CD4-positive, alpha-beta memory T cell (primary cell): ENCODE results near the gene MT1F. TPM values are rescaled to one million over a fixed set of nuclear protein-coding genes. Genes with fewer than 3 reads are reported as not detected.

Experiments used
- CTCF ChIA-PET: fragments of 350-600 bp; sonication (Branson Sonifier 250); formaldehyde crosslinking; loops from one replicate; lab custom pipeline; 2021; ENCODE audit warnings: inconsistent platforms; ENCODE audit not compliant: partially characterized antibody; lab: Charles Lee
- POLR2A ChIA-PET: fragments of 350-600 bp; sonication (Branson Sonifier 250); formaldehyde crosslinking; loops from one replicate; lab custom pipeline; 2021; ENCODE audit not compliant: partially characterized antibody; lab: Charles Lee
- DNase-seq, 5 donors: peaks; one replicate each; pipeline versions ENCODE4 v3.0.0 to v3.0.0-alpha.2; 2020 to 2022; ENCODE audit warnings: mixed read lengths in 1 of 5
- H3K27ac ChIP-seq: one replicate; pipeline ENCODE4 v1.7.0; 2013; ENCODE audit warnings: low read depth, low read length
- H3K27me3 ChIP-seq: 2 replicates; pipeline ENCODE4 v1.7.0; 2013; ENCODE audit warnings: mild to moderate bottlenecking, low read length, moderate library complexity; ENCODE audit not compliant: insufficient read depth
- H3K36me3 ChIP-seq: 2 replicates; pipeline ENCODE4 v1.7.0; 2013; ENCODE audit warnings: mild to moderate bottlenecking, low read length, moderate library complexity; ENCODE audit not compliant: insufficient read depth
- H3K4me1 ChIP-seq: 2 replicates; pipeline ENCODE4 v1.7.0; 2013; ENCODE audit warnings: mild to moderate bottlenecking, low read length, moderate library complexity; ENCODE audit not compliant: insufficient read depth
- H3K4me3 ChIP-seq, 2 donors: one replicate each; pipeline ENCODE4 v1.7.0; 2013; ENCODE audit warnings: low read length in 2 of 2, mild to moderate bottlenecking in 1 of 2
- H3K9me3 ChIP-seq, 2 donors: one replicate each; pipeline ENCODE4 v1.7.0; 2013; ENCODE audit warnings: low read length in 2 of 2, control low read depth in 1 of 2; ENCODE audit not compliant: control insufficient read depth in 1 of 2
- H3K27ac Mint-ChIP-seq, 7 donors: one replicate each; pipeline ENCODE4 v1.8.0; 2020 to 2021; ENCODE audit warnings: mixed read lengths in 7 of 7, mild to moderate bottlenecking in 6 of 7, inconsistent platforms in 3 of 7, moderate library complexity in 3 of 7
- H3K27me3 Mint-ChIP-seq, 2 donors: one replicate each; pipeline ENCODE4 v1.8.0; 2020 to 2021; ENCODE audit warnings: mixed read lengths in 2 of 2
- H3K36me3 Mint-ChIP-seq, 2 donors: one replicate each; pipeline ENCODE4 v1.8.0; 2020 to 2021; ENCODE audit warnings: mixed read lengths in 2 of 2, inconsistent platforms in 1 of 2, mild to moderate bottlenecking in 1 of 2
- H3K4me1 Mint-ChIP-seq, 4 donors: one replicate each; pipeline ENCODE4 v1.8.0; 2020 to 2021; ENCODE audit warnings: mixed read lengths in 4 of 4, mild to moderate bottlenecking in 1 of 4
- H3K4me3 Mint-ChIP-seq, 8 donors: one replicate each; pipeline ENCODE4 v1.8.0; 2020 to 2021; ENCODE audit warnings: mixed read lengths in 8 of 8, mild to moderate bottlenecking in 7 of 8, moderate library complexity in 6 of 8, inconsistent platforms in 3 of 8
- H3K9me3 Mint-ChIP-seq, 8 donors: one replicate each; pipeline ENCODE4 v1.8.0; 2020 to 2021; ENCODE audit warnings: mixed read lengths in 8 of 8, mild to moderate bottlenecking in 5 of 8, inconsistent platforms in 3 of 8, moderate library complexity in 1 of 8
- intact Hi-C: fragments of 100-400 bp; cut with micrococcal nuclease; formaldehyde crosslinking; loops from one replicate; pipeline ENCODE4 v1.15.1; 2023
- polyA plus RNA-seq, 2 donors: library from polyadenylated mRNA; unstranded; fragments of 300-500 nt; fragmentation: Illumina TruSeq; gene quantifications; one replicate each; pipeline ENCODE4 v1.2.3, GENCODE V29; 2021
- total RNA-seq, 2 experiments: library from RNA; stranded (reverse); gene quantifications; one replicate each; pipeline ENCODE4 v1.2.3, GENCODE V29; 2021

The MT1F gene
- total and polyA plus RNA-seq, 4 experiments from 2014 or later = 8.3 to 28.9 (median 12.5) TPM

DNA sequence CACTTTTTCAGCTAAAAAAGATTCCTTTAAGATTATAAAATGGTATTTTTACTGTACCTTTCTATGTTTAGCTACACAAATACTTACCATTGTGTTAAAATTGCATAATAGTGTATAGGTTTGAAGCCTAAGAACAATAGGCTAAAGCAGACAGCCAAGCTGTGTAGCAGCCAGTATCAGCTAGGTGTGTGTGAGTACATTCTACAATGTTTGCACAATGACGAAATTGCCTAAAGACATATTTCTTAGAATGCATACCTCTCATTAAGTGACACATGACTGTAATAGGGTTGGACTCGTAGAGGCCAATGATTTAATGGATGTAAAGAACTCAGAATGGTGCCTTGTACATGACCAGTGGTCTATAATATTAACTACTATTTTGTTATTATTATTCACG is 7.9 kb upstream of the MT1F start:
- Histone ChIP-seq H3K27ac (no peak overlapping the region), H3K36me3 (no peaks in the 10 kb centered on the region), H3K4me3 (no peak overlapping the region), H3K9me3 (no peaks in the 10 kb centered on the region), H3K4me1 (no peaks in the 10 kb centered on the region), H3K27me3 (no peaks in the 10 kb centered on the region)
- intact Hi-C loops = no loop called here
- Mint-ChIP-seq H3K27me3 (peaks cover 9 to 15% of the 10 kb centered on the region in 2 donors), H3K4me3 (no peak overlapping the region), H3K4me1 (peaks cover 0 to 1% (median 0%) of the 10 kb centered on the region in 4 donors), H3K27ac (no peak overlapping the region), H3K9me3 (no peaks in the 10 kb centered on the region), H3K36me3 (no peaks in the 10 kb centered on the region)
- POLR2A ChIA-PET = no interaction called here
- CTCF ChIA-PET = interaction anchor here (1.3 kb wide), 1 partner anchor 73 kb away, joined by 5 read pairs; no protein-coding TSS in a partner anchor
- DNase-seq = no peak

DNA sequence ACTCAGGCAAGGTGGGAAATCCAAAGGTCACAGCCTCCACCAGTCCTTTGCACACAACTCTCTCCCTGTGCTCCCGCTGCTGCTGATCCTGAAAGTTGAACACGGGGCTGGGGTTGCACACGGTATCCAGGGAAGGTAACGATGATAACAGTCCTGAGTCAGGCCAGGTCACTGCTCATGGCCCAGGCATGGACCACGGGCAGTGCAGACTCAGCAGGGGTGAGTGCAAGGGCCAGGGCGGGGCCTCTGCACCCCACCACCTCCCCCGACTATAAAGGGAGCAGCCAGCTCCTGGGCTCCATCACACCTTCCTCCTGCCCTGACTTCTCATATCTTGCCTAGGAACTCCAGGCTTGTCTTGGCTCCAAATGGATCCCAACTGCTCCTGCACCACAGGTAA is 6.2 kb upstream of the MT1F start, which contains the start of gene MT1B:
MT1B (plus strand) TSS at position 301 of the 400 bp plus-strand sequence; CDS start at position 369, 68 bp downstream.
- Histone ChIP-seq H3K27me3 (no peaks in the 10 kb centered on the region), H3K4me3 (no peak within 1 kb of the TSS), H3K27ac (no peak within 1 kb of the TSS), H3K9me3 (no peaks in the 10 kb centered on the region), H3K4me1 (no peaks in the 10 kb centered on the region), H3K36me3 (no peaks in the 10 kb centered on the region)
- H3K27me3 Mint-ChIP-seq = peaks cover 9 to 15% of the 10 kb centered on the region in 2 donors
- DNase-seq = no peak
- ChIA-PET POLR2A (no interaction called here), CTCF (no interaction called here)
- H3K4me3 Mint-ChIP-seq = no peak within 1 kb of the TSS
- no peaks in the 10 kb centered on the region for H3K4me1 Mint-ChIP-seq
- no peaks in the 10 kb centered on the region for H3K36me3 Mint-ChIP-seq
- intact Hi-C loops = no loop called here
- H3K27ac Mint-ChIP-seq = no peak within 1 kb of the TSS
- H3K9me3 Mint-ChIP-seq = no peaks in the 10 kb centered on the region

DNA sequence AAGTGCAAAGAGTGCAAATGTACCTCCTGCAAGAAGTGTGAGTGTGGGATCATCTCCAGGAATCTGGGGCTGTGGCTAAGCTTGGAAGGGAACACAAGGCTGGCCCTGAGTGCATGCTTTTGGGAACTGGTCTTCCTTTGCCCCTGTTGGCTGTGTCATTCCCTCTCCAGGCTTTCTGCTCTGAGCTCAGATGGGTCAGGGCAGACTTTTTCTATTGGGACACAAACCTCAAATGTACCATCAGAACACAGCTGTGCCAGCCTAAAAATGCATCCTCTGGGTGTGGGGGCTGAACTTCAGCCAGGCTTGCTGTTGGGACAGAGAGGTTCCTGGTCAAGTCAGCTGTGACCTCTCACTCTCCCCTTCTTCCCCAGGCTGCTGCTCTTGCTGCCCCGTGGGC is 5.2 kb upstream of the MT1F start:
- no peaks in the 10 kb centered on the region for H3K36me3 Mint-ChIP-seq
- no peak for DNase-seq
- peaks cover 9 to 12% of the 10 kb centered on the region in 2 donors for H3K27me3 Mint-ChIP-seq
- Histone ChIP-seq H3K36me3 (no peaks in the 10 kb centered on the region), H3K27ac (no peak overlapping the region), H3K27me3 (no peaks in the 10 kb centered on the region), H3K9me3 (no peaks in the 10 kb centered on the region), H3K4me3 (no peak overlapping the region), H3K4me1 (no peaks in the 10 kb centered on the region)
- POLR2A ChIA-PET = no interaction called here
- H3K27ac Mint-ChIP-seq = no peak overlapping the region
- no peaks in the 10 kb centered on the region for H3K9me3 Mint-ChIP-seq
- peaks cover 2 to 8% (median 3%) of the 10 kb centered on the region in 4 donors for H3K4me1 Mint-ChIP-seq
- H3K4me3 Mint-ChIP-seq = no peak overlapping the region
- intact Hi-C loops = no loop called here
- CTCF ChIA-PET = interaction anchor here (1.9 kb wide), 1 partner anchor 9 kb away, joined by 4 read pairs; no protein-coding TSS in a partner anchor

DNA sequence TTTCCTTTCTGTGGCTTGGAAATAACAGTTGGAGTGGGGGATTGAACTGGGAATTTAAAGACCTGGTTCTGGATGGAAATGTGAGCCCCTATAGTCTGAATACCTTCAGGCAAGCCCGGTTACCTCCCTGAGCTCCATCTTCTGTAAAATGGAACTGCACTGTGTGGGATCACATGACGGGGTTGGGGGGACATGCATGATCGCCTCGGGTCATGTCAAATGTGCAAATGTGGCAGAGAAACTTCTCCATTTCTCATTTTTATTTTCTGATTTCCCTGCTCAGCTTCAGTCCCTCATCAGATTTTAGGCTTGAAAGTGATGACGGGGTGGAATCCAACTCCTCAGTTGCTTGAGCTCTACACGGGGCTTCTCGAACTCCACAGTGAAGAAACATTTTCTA is 4.5 kb upstream of the MT1F start:
- CTCF ChIA-PET = interaction anchor here (1.9 kb wide), 1 partner anchor 10 kb away, joined by 4 read pairs; no protein-coding TSS in a partner anchor

DNA sequence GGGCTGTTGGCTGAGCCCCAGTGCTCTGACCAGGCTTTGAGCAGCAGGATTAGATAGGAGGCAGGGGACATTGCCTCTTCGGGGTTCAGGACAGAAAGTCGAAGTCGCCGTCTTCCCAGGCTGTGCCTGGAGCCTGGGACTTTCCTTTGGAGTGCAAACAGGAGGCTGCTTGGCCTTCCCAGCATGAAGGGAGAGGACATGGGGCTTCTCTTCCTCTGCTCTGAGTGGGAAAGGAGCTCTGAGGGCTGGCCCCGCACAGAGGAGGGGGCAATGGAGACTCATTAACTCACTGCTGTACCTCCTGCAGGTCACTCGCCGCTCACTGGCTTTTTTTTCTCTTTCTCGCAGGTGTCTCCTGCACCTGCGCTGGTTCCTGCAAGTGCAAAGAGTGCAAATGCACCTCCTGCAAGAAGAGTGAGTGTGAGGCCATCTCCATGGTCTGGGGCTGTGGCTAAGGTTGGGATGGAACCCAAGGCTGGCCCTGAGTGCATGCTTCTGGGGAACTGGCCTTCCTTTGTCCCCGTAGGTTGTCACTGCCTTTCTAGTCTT is 642 bp downstream of the MT1F start:
- CTCF ChIA-PET = interaction anchor here (1.4 kb wide), 1 partner anchor 44 kb away, joined by 3 read pairs; no protein-coding TSS in a partner anchor
- peaks cover under 1 to 2% of the 10 kb centered on the region in 2 donors for H3K27me3 Mint-ChIP-seq

More for the DNA sequence above, 4.5 kb upstream of the MT1F start:
- no peak overlapping the region for H3K4me3 ChIP-seq
- DNase-seq = no peak
- Mint-ChIP-seq H3K27ac (no peak overlapping the region), H3K9me3 (no peaks in the 10 kb centered on the region), H3K4me3 (no peak overlapping the region), H3K36me3 (peaks cover 0 to 3% of the 10 kb centered on the region in 2 donors), H3K27me3 (peaks cover 9 to 12% of the 10 kb centered on the region in 2 donors), H3K4me1 (peaks cover 5 to 13% (median 7%) of the 10 kb centered on the region in 4 donors)
- intact Hi-C loops = no loop called here
- H3K27me3 ChIP-seq = no peaks in the 10 kb centered on the region
- H3K27ac ChIP-seq = no peak overlapping the region
- POLR2A ChIA-PET = no interaction called here
- H3K4me1 ChIP-seq = peaks cover 3% of the 10 kb centered on the region
- no peaks in the 10 kb centered on the region for H3K9me3 ChIP-seq
- H3K36me3 ChIP-seq = no peaks in the 10 kb centered on the region

DNA sequence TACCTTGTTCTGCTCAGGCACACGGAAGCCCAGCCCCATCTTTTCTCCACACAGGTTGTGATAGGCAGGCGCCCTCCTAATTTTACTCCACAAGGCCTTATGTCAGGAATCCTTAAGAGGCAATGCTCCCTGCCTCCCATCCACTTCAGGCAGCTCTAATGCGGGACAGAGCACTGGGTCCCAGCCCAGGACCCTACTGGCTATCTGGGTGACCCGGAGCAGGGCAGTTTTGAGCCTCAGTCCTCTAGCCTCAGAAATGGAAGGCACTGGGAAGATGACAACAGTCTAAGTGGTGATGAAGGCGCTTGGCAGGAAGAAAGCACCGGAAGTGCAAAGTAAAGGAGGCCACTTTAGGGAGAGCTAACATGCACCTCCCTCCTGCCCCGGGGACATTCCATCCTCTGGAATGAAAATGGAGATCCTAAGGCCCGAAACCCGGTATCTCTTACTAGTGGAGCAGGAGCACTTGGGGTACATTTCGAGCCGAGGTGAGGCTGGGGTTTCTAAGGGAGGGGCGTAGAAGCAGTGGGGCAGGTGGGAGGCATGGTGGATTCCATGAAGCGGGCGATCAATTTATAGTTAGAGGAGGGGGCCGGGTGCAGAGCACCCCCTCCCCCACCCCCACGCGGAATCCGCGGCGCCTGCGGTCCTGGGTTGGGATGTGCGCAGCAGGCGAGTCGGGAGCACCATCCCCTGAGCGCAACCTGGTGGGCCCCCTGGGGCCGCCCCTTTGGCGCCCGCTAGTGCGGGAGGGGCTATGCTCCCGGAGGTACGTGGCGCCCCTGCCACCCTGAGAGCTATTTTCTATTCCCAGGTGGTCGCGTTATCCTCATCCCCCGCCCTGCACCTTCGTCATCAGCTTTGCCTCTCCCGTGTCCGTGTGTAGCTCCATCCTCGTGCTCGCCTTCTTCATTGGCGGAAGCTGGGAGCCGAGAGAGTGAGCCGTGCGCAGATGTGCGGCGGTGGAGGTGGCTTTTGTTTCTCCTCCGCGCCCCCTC is 4.9 kb downstream of the MT1F start:
- Mint-ChIP-seq H3K4me3 (peak overlapping the region; percentile 84 to 90 (median 87)), H3K27me3 (peaks cover 5 to 10% of the 10 kb centered on the region in 2 donors), H3K9me3 (no peaks in the 10 kb centered on the region), H3K36me3 (peaks cover 2 to 5% of the 10 kb centered on the region in 2 donors), H3K27ac (peak overlapping the region; percentile 49 to 95 (median 84)), H3K4me1 (peaks cover 20 to 35% (median 28%) of the 10 kb centered on the region in 4 donors)
- H3K4me3 ChIP-seq = peak overlapping the region; percentile 23 to 43
- H3K27ac ChIP-seq = no peak overlapping the region
- no peaks in the 10 kb centered on the region for H3K9me3 ChIP-seq
- no peaks in the 10 kb centered on the region for H3K36me3 ChIP-seq
- H3K4me1 ChIP-seq = peaks cover 26% of the 10 kb centered on the region
- ChIA-PET CTCF (interaction anchor here (1.1 to 2.4 kb wide), 2 partner anchors 13 to 39 kb away, joined by 3 to 5 read pairs; no protein-coding TSS in a partner anchor), POLR2A (interaction anchor here (0.9 to 2.1 kb wide), 5 partner anchors 14 to 54 kb away, joined by 3 to 10 read pairs (median 3); partner anchors contain the start of genes MT1X and MT2A)
- H3K27me3 ChIP-seq = peaks cover 7% of the 10 kb centered on the region
- DNase-seq = peak in 2 of 5 donors; percentile 18 to 23
- intact Hi-C loops = loop anchor here (2.0 kb wide), 1 partner anchor 20 kb away; the partner anchor contains the start of gene MT1X

More for the DNA sequence above, 642 bp downstream of the MT1F start:
- POLR2A ChIA-PET = interaction anchor here (0.8 to 1.2 kb wide), 3 partner anchors 15 to 24 kb away, joined by 3 to 8 read pairs (median 4); partner anchors contain the start of gene MT1X
- Histone ChIP-seq H3K36me3 (no peaks in the 10 kb centered on the region), H3K9me3 (no peaks in the 10 kb centered on the region), H3K27me3 (no peaks in the 10 kb centered on the region), H3K27ac (peak overlapping the region; percentile 39), H3K4me3 (peak overlapping the region; percentile 62 to 65), H3K4me1 (peaks cover 22% of the 10 kb centered on the region)
- Mint-ChIP-seq H3K27ac (peak overlapping the region in 6 of 7 donors; percentile 74 to 97 (median 94)), H3K4me3 (peak overlapping the region; percentile 90 to 99 (median 96)), H3K36me3 (peaks cover 0 to 3% of the 10 kb centered on the region in 2 donors), H3K4me1 (peaks cover 19 to 40% (median 27%) of the 10 kb centered on the region in 4 donors), H3K9me3 (no peaks in the 10 kb centered on the region)
- no peak for DNase-seq
- intact Hi-C loops = no loop called here
